Thoracic aorta (tissue), 2 donors: ENCODE data around the gene MRPL58. TPM values are rescaled to one million over a fixed set of nuclear protein-coding genes. Genes with fewer than 3 reads are reported as not detected.
"Not testable (repeated sequence)": the region's sequence is repeated elsewhere in the genome, so short reads cannot be mapped to it uniquely, and the experiment has no call there.

Experiments
- ATAC-seq: fragments of 150-250 bp; one replicate; pipeline ENCODE4 v1.8.0; 2017; ENCODE audit warnings: low read depth; ENCODE audit not compliant: insufficient number of reproducible peaks, low FRiP score
- DNase-seq: peaks from one replicate; pipeline ENCODE4 v3.0.0-alpha.2; 2020; ENCODE audit warnings: low spot score
- H3K27ac ChIP-seq, 2 donors: fragments of 200-600 bp; sonication (generic); 1 replicate in 1 of 2; 2 replicates in 1 of 2; pipeline ENCODE4 v1.5.1; 2016; ENCODE audit warnings: mild to moderate bottlenecking in 2 of 2, moderate library complexity in 2 of 2
- H3K27me3 ChIP-seq: fragments of 200-600 bp; sonication (generic); replicated peaks from 2 replicates; pipeline ENCODE4 v1.6.0; 2016; ENCODE audit warnings: mild to moderate bottlenecking; ENCODE audit not compliant: insufficient read depth
- H3K36me3 ChIP-seq: fragments of 200-600 bp; sonication (generic); one replicate; pipeline ENCODE4 v1.5.1; 2016
- H3K4me1 ChIP-seq, 2 donors: fragments of 200-600 bp; sonication (generic); 1 replicate in 1 of 2; 2 replicates in 1 of 2; pipeline versions ENCODE4 v1.5.1 to v1.6.0; 2016; ENCODE audit warnings: low read depth in 2 of 2, mild to moderate bottlenecking in 1 of 2; ENCODE audit not compliant: control insufficient read depth in 1 of 2
- H3K4me3 ChIP-seq: fragments of 200-600 bp; sonication (generic); 2 replicates; pipeline ENCODE4 v1.5.1; 2016; ENCODE audit warnings: mild to moderate bottlenecking
- H3K9me3 ChIP-seq: fragments of 200-600 bp; sonication (generic); 2 replicates; pipeline ENCODE4 v1.5.1; 2016
- total RNA-seq, 2 donors: library from RNA; depleted of rRNA; stranded (reverse); fragments of >200 nt; gene quantifications; one replicate each; pipeline versions ENCODE4 v1.1.0 to v1.2.3, GENCODE V29; 2016
- TF ChIP-seq, protein P1 (sequence below): fragments of 200-600 bp; sonication (generic); IDR thresholded peaks from one replicate; pipeline ENCODE4 v1.5.1; 2019; ENCODE audit warnings: antibody characterized with exemption

MRPL58 gene
- total RNA-seq, 2 donors from 2014 or later, result 40.3 to 82.6 TPM

DNA sequence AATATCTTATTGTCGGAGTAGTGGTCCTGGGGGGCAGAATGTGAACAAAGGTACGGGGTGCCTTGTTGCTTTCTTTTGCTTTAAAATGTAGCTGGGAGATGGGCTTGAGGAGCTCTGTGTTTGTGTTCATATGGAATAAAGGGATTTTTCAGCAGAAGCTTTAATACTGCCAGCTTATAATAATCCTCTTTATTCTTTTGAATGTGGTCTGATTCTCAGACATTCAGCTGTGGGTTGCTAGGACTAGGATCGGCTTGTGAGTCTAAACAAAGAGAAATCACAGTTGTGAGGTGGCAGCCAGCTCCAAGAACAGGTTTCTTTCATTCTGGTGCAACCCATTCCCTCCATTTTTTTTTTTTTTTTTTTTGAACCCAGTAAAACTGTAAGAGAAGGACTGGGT, 7.2 kb downstream of the MRPL58 start:
- Histone ChIP-seq H3K4me3 (no peak overlapping the region), H3K4me1 (no peaks in the 10 kb centered on the region), H3K9me3 (no peaks in the 10 kb centered on the region), H3K27me3 (no peaks in the 10 kb centered on the region), H3K36me3 (peaks cover 22% of the 10 kb centered on the region), H3K27ac (no peak overlapping the region)
- DNase-seq, result no peak
- TF ChIP-seq, protein P1, sequence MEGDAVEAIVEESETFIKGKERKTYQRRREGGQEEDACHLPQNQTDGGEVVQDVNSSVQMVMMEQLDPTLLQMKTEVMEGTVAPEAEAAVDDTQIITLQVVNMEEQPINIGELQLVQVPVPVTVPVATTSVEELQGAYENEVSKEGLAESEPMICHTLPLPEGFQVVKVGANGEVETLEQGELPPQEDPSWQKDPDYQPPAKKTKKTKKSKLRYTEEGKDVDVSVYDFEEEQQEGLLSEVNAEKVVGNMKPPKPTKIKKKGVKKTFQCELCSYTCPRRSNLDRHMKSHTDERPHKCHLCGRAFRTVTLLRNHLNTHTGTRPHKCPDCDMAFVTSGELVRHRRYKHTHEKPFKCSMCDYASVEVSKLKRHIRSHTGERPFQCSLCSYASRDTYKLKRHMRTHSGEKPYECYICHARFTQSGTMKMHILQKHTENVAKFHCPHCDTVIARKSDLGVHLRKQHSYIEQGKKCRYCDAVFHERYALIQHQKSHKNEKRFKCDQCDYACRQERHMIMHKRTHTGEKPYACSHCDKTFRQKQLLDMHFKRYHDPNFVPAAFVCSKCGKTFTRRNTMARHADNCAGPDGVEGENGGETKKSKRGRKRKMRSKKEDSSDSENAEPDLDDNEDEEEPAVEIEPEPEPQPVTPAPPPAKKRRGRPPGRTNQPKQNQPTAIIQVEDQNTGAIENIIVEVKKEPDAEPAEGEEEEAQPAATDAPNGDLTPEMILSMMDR, result no peak
- no peak for ATAC-seq

DNA sequence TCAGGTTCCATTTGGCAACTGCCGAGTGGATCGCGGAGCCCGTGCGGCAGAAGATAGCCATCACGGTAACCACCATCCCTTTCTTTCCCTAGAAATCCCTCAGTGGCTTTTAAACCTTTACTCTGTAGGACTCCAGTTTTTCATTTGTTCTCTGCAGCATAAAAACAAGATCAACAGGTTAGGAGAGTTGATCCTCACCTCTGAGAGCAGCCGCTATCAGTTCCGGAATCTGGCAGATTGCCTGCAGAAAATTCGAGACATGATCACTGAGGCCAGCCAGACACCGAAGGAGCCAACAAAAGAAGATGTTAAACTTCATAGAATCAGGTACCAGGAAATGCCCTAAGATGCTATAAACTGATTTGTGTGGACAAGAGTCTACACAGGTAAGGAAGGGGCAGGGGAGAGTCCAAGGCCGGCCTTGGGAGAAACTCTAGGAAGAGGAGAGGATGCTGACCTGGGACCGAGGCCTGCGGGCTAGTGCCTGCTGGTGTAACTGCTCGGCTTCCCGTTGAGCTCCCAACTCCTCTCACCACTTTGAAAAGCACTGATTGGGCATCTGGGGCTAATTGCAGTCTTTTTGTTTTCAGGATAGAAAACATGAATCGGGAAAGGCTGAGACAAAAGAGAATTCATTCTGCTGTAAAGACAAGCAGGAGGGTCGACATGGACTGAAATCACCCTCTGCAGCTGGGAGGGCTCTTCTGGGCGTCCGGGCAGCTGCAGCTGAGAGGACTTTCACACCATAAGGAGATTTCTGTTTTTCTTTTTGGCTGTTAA, 8.1 kb downstream of the MRPL58 start:
- Histone ChIP-seq H3K27me3 (no peaks in the 10 kb centered on the region), H3K4me1 (no peaks in the 10 kb centered on the region), H3K9me3 (no peaks in the 10 kb centered on the region), H3K27ac (no peak overlapping the region), H3K4me3 (no peak overlapping the region), H3K36me3 (peaks cover 22% of the 10 kb centered on the region)
- TF ChIP-seq, protein P1, result no peak
- DNase-seq (no peak), ATAC-seq (no peak)

DNA sequence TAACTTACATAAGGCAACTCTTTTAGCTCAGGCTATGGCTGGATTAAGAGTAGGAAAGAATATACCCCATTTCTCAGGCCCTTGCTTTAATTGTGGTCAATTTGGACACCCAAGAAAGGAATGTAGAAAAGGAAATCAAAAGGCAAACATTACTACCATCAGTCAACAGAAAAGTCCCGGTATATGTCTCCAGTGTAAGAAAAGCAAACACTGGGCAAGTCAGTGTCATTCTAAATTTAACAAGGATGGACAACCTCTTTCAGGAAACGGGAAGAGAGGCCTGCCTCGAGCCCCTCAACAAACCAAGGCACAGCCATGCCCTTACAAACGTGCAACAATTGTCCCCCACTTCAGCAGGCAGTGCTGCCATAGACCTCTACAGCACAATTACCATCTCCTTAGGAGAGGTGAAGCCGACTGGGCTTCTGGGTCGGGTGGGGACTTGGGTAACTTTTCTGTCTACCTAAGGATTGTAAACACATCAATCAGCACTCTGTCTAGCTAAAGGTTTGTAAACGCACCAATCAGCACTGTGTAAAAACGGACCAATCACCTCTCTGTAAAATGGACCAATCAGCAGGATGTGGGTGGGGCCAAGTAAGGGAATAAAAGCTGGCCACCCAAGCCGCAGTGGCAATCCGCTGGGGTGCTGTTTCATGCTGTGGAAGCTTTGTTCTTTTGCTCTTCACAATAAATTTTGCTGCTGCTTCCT, 12.4 kb downstream of the MRPL58 start:
- TF ChIP-seq, protein P1, result no peak
- H3K27ac ChIP-seq, result no peak overlapping the region
- no peaks in the 10 kb centered on the region for H3K9me3 ChIP-seq
- H3K27me3 ChIP-seq, result no peaks in the 10 kb centered on the region
- no peaks in the 10 kb centered on the region for H3K4me1 ChIP-seq
- ATAC-seq (no peak), DNase-seq (no peak)
- H3K36me3 ChIP-seq, result peaks cover 16% of the 10 kb centered on the region
- H3K4me3 ChIP-seq, result no peak overlapping the region

DNA sequence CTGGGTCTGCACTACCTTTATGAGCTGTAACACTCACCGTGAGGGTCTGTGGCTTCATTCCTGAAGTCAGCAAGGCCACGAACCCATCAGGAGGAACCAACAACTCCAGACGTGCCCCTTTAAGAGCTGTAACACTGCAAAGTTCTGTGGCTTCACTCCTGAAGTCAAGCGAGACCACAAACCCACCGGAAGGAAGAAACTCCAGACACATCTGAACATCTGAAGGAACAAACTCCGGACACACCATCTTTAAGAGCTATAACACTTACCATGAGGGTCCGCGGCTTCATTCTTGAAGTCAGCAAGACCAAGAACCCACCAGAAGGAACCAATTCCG, 12.9 kb downstream of the MRPL58 start:
- not testable (repeated sequence) for H3K4me3 ChIP-seq, H3K27ac ChIP-seq, ATAC-seq, H3K4me1 ChIP-seq, H3K9me3 ChIP-seq, H3K27me3 ChIP-seq, DNase-seq
- H3K36me3 ChIP-seq, result peaks cover 15% of the 10 kb centered on the region

DNA sequence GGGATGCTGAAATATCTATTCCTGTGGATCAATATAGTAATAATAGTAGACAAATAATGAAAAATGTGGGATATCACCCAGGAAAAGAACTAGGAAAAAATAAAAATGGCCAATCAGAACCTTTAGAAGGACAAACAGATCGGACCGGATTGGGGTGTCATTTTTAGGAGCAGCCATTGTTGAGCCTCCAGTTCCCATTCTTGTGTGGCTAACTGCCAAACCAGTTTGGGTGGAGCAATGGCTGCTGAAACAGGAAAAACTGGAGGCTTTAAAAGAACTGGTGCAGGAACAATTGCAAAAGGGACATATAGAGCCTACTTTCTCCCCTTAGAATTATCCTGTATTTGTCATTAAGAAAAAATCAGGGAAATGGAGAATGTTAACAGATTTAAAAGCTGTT, 14.2 kb downstream of the MRPL58 start:
- not testable (repeated sequence) for H3K27me3 ChIP-seq, DNase-seq, H3K27ac ChIP-seq, H3K4me1 ChIP-seq, H3K4me3 ChIP-seq, H3K36me3 ChIP-seq, ATAC-seq, H3K9me3 ChIP-seq

DNA sequence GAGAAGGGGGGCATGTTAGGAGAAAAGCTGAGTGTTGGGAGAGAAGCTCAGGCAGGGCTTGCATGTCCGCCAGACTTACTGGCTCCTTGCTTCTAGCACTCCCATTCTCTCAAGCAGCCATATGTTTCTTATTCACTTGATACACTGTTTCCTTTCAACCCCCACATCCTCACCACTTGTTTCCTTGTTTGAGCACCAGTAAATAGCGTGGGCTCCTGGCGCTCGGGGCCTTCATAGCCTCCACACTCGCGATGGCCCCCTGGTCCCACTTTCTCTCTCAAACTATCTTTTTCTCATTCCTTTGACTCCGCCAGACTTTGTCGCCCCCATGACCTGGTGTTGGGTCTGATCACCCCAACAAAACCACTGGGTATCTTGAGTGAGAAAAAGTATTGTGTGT, 17.7 kb downstream of the MRPL58 start:
- no peak for DNase-seq
- no peaks in the 10 kb centered on the region for H3K9me3 ChIP-seq
- TF ChIP-seq, protein P1, result no peak
- no peak overlapping the region for H3K4me3 ChIP-seq
- H3K36me3 ChIP-seq, result no peaks in the 10 kb centered on the region
- peaks cover 7 to 24% of the 10 kb centered on the region in 2 donors for H3K4me1 ChIP-seq
- no peak for ATAC-seq
- H3K27ac ChIP-seq, result no peak overlapping the region
- H3K27me3 ChIP-seq, result no peaks in the 10 kb centered on the region
